Upper lobe of right lung (tissue), 1 donor: ENCODE measurements around the gene ARHGAP24. TPM values are rescaled to one million over a fixed set of nuclear protein-coding genes. Genes with fewer than 3 reads are reported as not detected.

ENCODE experiments used
- ATAC-seq: fragments of 200-7000 bp; cut with Tn5 transposase; one replicate; pipeline ENCODE4 v1.9.1; 2020; ENCODE audit warnings: mild to moderate bottlenecking, moderate library complexity
- DNase-seq: peaks from one replicate; pipeline ENCODE4 v3.0.0-alpha.2; 2020
- H3K27ac ChIP-seq: fragments of 200-600 bp; one replicate; pipeline ENCODE4 v1.8.0; 2022
- H3K27me3 ChIP-seq: fragments of 200-600 bp; one replicate; pipeline ENCODE4 v1.8.0; 2022; ENCODE audit warnings: mild to moderate bottlenecking
- H3K36me3 ChIP-seq: fragments of 200-600 bp; one replicate; pipeline ENCODE4 v1.8.0; 2022
- H3K4me1 ChIP-seq: fragments of 200-600 bp; one replicate; pipeline ENCODE4 v1.8.0; 2022
- H3K4me3 ChIP-seq: fragments of 200-600 bp; one replicate; pipeline ENCODE4 v1.8.0; 2022; ENCODE audit warnings: mild to moderate bottlenecking
- H3K9me3 ChIP-seq: fragments of 200-600 bp; one replicate; pipeline ENCODE4 v1.8.0; 2022
- intact Hi-C: fragments of 100-400 bp; cut with DNase I; formaldehyde crosslinking; loops from one replicate; pipeline ENCODE4 v1.11.0; 2022
- total RNA-seq: library from RNA; stranded (reverse); fragmentation: NEBNext Ultra II Directional; extraction: Animal tissue kit (Norgen Biotek cat#: 25700); gene quantifications from one replicate; pipeline ENCODE4 v1.2.1, GENCODE V29; 2021
- TF ChIP-seq, protein P1 (sequence below): fragments of 200-600 bp; IDR thresholded peaks from one replicate; pipeline ENCODE4 v1.8.0; 2022; ENCODE audit warnings: antibody characterized with exemption
- donor health status: DM: no; HTN: yes; CAD: no; lungs with severe emphysema.

ARHGAP24 gene
- total RNA-seq, 1 donor from 2014 or later = 29.8 TPM

DNA sequence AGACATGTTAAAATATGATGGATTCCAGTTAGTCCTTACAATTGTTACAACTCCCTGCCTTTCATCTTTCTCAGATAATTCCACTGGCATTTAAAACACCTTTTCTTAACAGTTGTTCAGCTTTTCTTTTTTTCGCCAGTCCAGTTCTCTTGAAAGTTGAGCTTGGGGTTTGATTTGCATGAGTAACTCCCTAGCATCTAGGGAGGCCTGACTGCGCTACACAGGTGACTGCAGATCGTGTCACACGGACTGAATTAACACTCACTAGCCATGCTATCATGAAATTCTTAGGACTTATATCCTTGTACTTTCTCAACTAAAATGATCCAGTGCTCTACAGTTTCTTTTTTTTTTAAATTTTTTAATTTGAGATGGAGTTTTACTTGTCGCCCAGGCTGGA lies 69.8 kb downstream of the ARHGAP24 start:
- TF ChIP-seq, protein P1, sequence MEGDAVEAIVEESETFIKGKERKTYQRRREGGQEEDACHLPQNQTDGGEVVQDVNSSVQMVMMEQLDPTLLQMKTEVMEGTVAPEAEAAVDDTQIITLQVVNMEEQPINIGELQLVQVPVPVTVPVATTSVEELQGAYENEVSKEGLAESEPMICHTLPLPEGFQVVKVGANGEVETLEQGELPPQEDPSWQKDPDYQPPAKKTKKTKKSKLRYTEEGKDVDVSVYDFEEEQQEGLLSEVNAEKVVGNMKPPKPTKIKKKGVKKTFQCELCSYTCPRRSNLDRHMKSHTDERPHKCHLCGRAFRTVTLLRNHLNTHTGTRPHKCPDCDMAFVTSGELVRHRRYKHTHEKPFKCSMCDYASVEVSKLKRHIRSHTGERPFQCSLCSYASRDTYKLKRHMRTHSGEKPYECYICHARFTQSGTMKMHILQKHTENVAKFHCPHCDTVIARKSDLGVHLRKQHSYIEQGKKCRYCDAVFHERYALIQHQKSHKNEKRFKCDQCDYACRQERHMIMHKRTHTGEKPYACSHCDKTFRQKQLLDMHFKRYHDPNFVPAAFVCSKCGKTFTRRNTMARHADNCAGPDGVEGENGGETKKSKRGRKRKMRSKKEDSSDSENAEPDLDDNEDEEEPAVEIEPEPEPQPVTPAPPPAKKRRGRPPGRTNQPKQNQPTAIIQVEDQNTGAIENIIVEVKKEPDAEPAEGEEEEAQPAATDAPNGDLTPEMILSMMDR = no peak
- Histone ChIP-seq H3K4me3 (no peak overlapping the region), H3K9me3 (no peaks in the 10 kb centered on the region), H3K27ac (no peak overlapping the region), H3K36me3 (no peaks in the 10 kb centered on the region), H3K4me1 (no peaks in the 10 kb centered on the region), H3K27me3 (no peaks in the 10 kb centered on the region)
- no peak for ATAC-seq
- DNase-seq = no peak
- intact Hi-C loops = no loop called here

DNA sequence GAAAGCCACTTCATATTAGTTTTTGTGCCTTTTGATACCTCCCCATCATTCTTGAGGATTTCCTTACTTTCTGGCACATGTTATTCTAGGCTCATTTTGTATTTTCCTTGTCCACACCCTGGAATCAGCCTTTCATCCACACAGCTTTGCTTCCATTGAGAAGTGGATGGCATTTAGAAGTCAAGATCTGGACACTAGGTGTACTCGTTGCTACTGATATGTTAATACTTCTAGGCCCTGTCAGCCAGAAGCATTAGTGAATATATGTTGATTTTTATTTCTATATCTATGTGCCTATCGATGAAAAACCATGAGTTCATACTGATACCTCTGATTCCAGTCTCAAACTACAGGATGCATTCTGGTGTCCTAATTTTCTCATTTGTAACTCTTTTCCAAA lies 73.2 kb downstream of the ARHGAP24 start:
- ATAC-seq = no peak
- intact Hi-C loops = no loop called here

DNA sequence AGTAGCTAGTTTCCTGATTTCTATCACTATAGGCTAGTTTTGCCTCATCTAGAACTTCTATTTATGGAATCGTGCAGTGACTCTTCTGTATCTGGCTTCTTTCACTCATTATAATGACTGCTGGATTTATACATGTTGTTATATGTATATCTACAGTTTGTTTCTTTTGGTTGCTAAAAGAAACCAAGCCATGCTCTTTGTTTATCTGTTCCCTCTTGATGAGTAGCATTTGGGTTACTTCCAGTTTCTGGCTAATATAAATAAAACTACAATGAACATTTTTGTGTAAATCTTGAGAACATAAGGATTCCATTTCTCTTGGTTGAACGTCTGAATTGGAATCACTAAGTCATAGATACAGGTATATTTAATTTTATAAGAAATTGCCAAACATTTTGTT lies 73.9 kb downstream of the ARHGAP24 start:
- no peak for ATAC-seq
- Histone ChIP-seq H3K36me3 (no peaks in the 10 kb centered on the region), H3K27me3 (no peaks in the 10 kb centered on the region), H3K4me3 (no peak overlapping the region), H3K9me3 (no peaks in the 10 kb centered on the region), H3K4me1 (no peaks in the 10 kb centered on the region), H3K27ac (no peak overlapping the region)
- intact Hi-C loops = no loop called here
- TF ChIP-seq, protein P1 = no peak
- no peak for DNase-seq

More for the DNA sequence above, 73.2 kb downstream of the ARHGAP24 start:
- Histone ChIP-seq H3K9me3 (no peaks in the 10 kb centered on the region), H3K27me3 (no peaks in the 10 kb centered on the region), H3K36me3 (no peaks in the 10 kb centered on the region), H3K4me3 (no peak overlapping the region), H3K27ac (no peak overlapping the region), H3K4me1 (no peaks in the 10 kb centered on the region)
- TF ChIP-seq, protein P1 = no peak
- no peak for DNase-seq

DNA sequence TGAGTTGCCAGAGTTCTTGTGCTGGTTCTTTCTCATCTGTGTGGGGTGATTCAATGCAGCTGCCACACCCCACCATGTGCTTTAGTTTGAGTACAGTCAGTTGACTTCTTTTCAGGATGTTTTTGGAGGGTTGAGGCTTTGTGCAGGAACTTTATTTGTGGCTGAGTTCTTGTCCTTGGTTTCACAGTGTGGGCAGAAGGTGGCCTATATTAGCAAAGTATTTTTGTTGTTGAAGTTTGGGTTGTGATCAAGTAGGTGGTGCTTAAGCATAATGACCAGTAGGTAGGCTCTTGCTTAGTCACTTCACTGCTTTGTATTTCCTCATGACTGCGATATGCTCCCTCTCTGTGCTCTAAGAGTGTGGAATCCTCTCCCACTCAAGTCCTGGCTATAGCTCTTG lies 80.3 kb downstream of the ARHGAP24 start:
- Histone ChIP-seq H3K27ac (no peak overlapping the region), H3K4me1 (no peaks in the 10 kb centered on the region), H3K9me3 (no peaks in the 10 kb centered on the region), H3K36me3 (no peaks in the 10 kb centered on the region), H3K27me3 (no peaks in the 10 kb centered on the region), H3K4me3 (no peak overlapping the region)
- no peak for DNase-seq
- TF ChIP-seq, protein P1 = no peak
- ATAC-seq = peak; percentile 58
- intact Hi-C loops = no loop called here

DNA sequence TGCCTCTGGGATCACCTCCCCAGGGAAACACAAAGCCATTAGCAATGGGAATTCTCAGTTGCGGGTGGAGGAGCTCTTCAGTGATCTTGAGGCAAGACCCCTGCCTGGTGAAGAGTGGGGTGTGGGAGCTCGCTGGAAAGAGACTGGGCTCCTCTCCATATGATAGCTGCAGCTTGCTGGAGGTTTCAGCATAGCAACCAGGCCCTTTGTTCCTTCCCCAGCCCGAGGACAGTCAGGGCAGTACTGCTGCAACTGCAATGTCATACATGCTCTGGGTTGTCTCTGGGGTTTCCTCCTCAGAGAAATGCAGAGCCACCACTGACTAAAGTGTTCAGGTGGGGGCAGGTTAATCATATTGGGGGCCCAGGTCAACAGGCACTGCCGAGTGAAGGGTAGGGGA lies 81.3 kb downstream of the ARHGAP24 start:
- DNase-seq = no peak
- Histone ChIP-seq H3K27me3 (no peaks in the 10 kb centered on the region), H3K4me3 (no peak overlapping the region), H3K36me3 (no peaks in the 10 kb centered on the region), H3K27ac (no peak overlapping the region), H3K4me1 (no peaks in the 10 kb centered on the region), H3K9me3 (no peaks in the 10 kb centered on the region)
- peak; percentile 46 for ATAC-seq
- intact Hi-C loops = no loop called here
- TF ChIP-seq, protein P1 = no peak
